NB4 (cell line): ENCODE results near the gene AMER2.
A peak's percentile ranks its signal among the peaks of the same experiment; 100 is the strongest.

Experiments used
- DNase-seq: peaks from one replicate; pipeline ENCODE4 v3.0.0; 2010; ENCODE audit warnings: low read depth
- H3K4me3 ChIP-seq: one replicate; pipeline ENCODE4 v1.5.1; 2011; ENCODE audit warnings: mild to moderate bottlenecking, low read depth, low read length, moderate library complexity
- CTCF ChIP-seq: IDR thresholded peaks from one replicate; pipeline ENCODE4 v1.5.1; 2012; ENCODE audit warnings: low read depth, low read length
- MAX ChIP-seq: IDR thresholded peaks from 2 replicates; pipeline ENCODE4 v1.6.1; 2011; ENCODE audit warnings: low read depth, low read length
- MYC ChIP-seq: IDR thresholded peaks from 2 replicates; pipeline ENCODE4 v1.6.1; 2011; ENCODE audit warnings: low read depth, low read length
- POLR2A ChIP-seq: IDR thresholded peaks from 2 replicates; pipeline ENCODE4 v1.6.1; 2011; ENCODE audit warnings: mild to moderate bottlenecking; ENCODE audit not compliant: insufficient read length; ENCODE audit errors: extremely low read depth

The AMER2 gene

GRCh38 chr13:25130944-25131343 lies 41.1 kb downstream of the AMER2 start:
- no peak for DNase-seq
- TF ChIP-seq POLR2A (no peak), MYC (no peak), MAX (no peak), CTCF (no peak)
- H3K4me3 ChIP-seq = no peak overlapping the region

- DNase-seq = peak; percentile 72
- TF ChIP-seq MAX (no peak; the same call in 1 of the 2 replicates), MYC (peak; percentile 58; the same call in 1 of the 2 replicates), CTCF (no peak), POLR2A (no peak)
- H3K4me3 ChIP-seq = no peak overlapping the region
Measured at GRCh38 chr13:25118378-25118905, 53.6 kb downstream of the AMER2 start.

GRCh38 chr13:25117312-25117711 lies 54.8 kb downstream of the AMER2 start:
- no peak for DNase-seq
- H3K4me3 ChIP-seq = no peak overlapping the region
- TF ChIP-seq MAX (no peak), CTCF (no peak), POLR2A (no peak), MYC (no peak)

- H3K4me3 ChIP-seq = no peak overlapping the region
- no peak for DNase-seq
- TF ChIP-seq POLR2A (no peak), MAX (no peak), MYC (no peak), CTCF (no peak)
Measured at GRCh38 chr13:25116044-25116443, 56.0 kb downstream of the AMER2 start.

GRCh38 chr13:25114220-25114619 lies 57.9 kb downstream of the AMER2 start:
- DNase-seq = peak; percentile 79
- TF ChIP-seq MAX = no peak
- no peak for TF ChIP-seq POLR2A
- peak; percentile 97 for TF ChIP-seq CTCF
- H3K4me3 ChIP-seq = no peak overlapping the region

- no peak for DNase-seq
- H3K4me3 ChIP-seq = no peak overlapping the region
- TF ChIP-seq CTCF = no peak
- no peak for TF ChIP-seq MAX
- TF ChIP-seq POLR2A = no peak
- TF ChIP-seq MYC = no peak
Measured at GRCh38 chr13:25112695-25113255, 59.3 kb downstream of the AMER2 start.
